Measurements from ENCODE around the gene RBM34. TPM values are rescaled to one million over a fixed set of nuclear protein-coding genes. Genes with fewer than 3 reads are reported as not detected.
"Not testable (repeated sequence)": the region's sequence is repeated elsewhere in the genome, so short reads cannot be mapped to it uniquely, and the experiment has no call there.

RBM34 gene
- total RNA-seq, 1 donor from 2014 or later = 68.4 TPM

DNA sequence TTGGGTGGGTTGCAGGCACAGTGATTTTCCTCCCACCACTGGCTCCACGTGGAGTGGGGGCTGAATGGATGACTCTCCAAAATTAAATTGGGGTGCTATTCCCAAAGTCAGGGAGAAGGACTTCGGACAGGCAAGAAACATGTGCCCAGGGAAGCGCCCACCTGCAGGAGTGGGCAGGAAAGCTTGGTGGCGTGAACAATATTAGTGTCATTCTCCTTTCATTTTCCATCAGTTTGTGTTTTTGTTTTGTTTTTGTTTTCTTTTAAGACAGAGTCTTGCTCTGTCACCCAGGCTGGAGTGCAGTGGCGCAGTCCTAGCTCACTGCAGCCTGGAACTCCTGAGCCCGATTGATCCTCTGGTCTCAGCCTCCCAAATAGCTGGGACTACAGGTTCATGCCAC is 62.5 kb downstream of the RBM34 start:
- H3K4me3 Mint-ChIP-seq (ENCODE audit: low read depth) = no peak overlapping the region

DNA sequence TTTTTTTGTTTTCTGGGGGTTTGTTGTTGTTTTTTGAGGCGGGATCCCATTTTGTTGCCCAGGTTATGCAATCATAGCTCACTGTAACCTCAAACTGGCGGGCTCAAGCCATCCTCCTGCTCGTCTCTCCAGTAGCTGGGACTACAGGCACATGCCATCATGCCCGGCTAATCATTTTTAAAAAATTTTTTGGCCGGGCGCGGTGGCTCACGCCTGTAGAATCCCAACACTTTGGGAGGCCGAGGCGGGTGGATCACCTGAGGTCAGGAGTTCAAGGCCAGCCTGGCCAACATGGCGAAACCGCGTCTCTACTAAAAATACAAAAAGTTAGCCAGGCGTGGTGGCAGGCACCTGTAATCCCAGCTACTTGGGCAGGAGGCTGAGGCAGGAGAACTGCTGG is 63.5 kb downstream of the RBM34 start:
- not testable (repeated sequence) for H3K4me1 Mint-ChIP-seq (ENCODE audit: low read depth); H3K36me3 Mint-ChIP-seq (ENCODE audit: insufficient read depth); H3K27me3 Mint-ChIP-seq; H3K9me3 Mint-ChIP-seq (ENCODE audit: low read depth); H3K27ac Mint-ChIP-seq; DNase-seq (ENCODE audit: low spot score, unreplicated experiment); H3K4me3 Mint-ChIP-seq (ENCODE audit: low read depth)

More for the DNA sequence above, 62.5 kb downstream of the RBM34 start:
- no peaks in the 10 kb centered on the region for H3K27me3 Mint-ChIP-seq
- H3K27ac Mint-ChIP-seq = no peak overlapping the region
- H3K4me1 Mint-ChIP-seq (ENCODE audit: low read depth) = peaks cover 4% of the 10 kb centered on the region
- TF ChIP-seq, protein P1, sequence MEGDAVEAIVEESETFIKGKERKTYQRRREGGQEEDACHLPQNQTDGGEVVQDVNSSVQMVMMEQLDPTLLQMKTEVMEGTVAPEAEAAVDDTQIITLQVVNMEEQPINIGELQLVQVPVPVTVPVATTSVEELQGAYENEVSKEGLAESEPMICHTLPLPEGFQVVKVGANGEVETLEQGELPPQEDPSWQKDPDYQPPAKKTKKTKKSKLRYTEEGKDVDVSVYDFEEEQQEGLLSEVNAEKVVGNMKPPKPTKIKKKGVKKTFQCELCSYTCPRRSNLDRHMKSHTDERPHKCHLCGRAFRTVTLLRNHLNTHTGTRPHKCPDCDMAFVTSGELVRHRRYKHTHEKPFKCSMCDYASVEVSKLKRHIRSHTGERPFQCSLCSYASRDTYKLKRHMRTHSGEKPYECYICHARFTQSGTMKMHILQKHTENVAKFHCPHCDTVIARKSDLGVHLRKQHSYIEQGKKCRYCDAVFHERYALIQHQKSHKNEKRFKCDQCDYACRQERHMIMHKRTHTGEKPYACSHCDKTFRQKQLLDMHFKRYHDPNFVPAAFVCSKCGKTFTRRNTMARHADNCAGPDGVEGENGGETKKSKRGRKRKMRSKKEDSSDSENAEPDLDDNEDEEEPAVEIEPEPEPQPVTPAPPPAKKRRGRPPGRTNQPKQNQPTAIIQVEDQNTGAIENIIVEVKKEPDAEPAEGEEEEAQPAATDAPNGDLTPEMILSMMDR (IDR thresholded peaks at IDR 0.05; ENCODE audit: unreplicated experiment) = no peak
- no peaks in the 10 kb centered on the region for H3K36me3 Mint-ChIP-seq (ENCODE audit: insufficient read depth)
- H3K9me3 Mint-ChIP-seq (ENCODE audit: low read depth) = no peaks in the 10 kb centered on the region
- no peak for DNase-seq (ENCODE audit: low spot score, unreplicated experiment)

DNA sequence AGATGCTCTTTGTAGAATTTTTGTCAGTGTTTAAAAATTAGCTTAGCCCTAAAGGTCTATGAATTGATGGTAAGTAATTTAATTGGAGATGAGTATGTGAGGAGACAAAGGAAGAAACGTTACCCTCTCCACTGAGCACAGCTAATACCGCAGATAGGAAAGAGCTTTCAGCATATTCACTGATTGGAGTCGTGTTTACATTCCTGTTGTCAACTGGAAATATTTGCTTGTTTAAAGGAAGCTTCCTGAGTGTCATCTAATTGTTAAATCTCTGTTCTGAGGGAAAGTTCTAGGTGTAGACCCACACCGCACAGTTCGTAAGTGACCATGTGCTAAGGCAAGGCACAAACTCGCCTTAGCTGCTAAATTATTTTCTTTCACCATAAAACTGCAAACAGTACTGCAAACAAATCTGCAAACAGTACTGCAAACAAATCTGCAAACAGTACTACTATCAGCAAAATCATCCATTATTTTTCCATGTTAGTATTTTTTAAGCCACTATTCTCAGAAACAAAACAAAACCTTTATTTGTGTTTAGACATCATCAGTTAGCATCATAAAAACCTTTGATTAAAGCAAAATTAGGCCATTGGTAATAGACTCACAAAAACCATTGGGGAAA is 65.0 kb downstream of the RBM34 start:
- no peak for DNase-seq (ENCODE audit: low spot score, unreplicated experiment)
- no peak overlapping the region for H3K27ac Mint-ChIP-seq
- TF ChIP-seq, protein P1 (IDR thresholded peaks at IDR 0.05; ENCODE audit: unreplicated experiment) = no peak
- no peaks in the 10 kb centered on the region for H3K27me3 Mint-ChIP-seq
- no peaks in the 10 kb centered on the region for H3K36me3 Mint-ChIP-seq (ENCODE audit: insufficient read depth)
- H3K4me3 Mint-ChIP-seq (ENCODE audit: low read depth) = no peak overlapping the region
- H3K4me1 Mint-ChIP-seq (ENCODE audit: low read depth) = peaks cover 6% of the 10 kb centered on the region
- no peaks in the 10 kb centered on the region for H3K9me3 Mint-ChIP-seq (ENCODE audit: low read depth)

DNA sequence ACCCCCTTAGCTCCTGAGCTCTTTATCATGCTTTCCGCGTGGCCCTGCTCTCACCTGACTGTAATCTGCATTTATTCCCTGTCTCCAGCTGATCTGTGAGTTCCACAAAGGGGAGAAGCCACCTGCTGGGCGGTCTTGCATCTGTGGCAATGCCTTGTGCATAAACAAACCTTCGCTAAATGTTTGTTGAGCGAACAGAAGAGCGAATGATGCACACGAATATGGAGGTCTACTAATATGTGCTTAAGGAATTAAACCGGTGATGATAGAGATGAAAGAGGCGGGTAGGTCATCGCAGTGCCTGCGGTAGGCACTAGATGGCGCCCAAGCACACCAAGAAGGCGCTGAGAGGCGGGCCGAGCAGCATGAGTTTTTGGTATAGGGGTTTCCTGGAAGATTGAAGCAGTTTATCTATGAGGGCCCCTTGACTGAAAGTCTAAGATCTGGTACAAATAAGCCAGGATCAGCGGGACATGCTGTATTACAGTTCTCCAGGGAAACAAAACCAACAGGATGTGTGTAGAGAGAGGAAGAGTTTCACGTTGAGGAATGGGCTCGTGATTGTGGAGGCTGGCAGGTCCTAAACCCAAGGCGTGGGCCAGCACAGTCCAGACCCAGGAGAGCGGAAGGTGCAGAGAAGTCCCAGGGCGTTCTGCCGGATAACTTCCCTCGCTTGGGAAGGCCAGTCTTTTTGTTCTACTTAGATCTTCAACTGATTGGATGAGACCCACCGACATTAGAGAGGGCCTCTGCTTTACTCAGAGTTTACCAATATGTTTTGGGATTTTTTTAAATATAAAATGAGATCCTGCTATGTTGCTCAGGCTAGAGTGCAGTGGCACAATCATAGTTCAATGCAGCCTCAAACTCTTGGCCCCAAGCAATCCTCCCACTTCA is 67.1 kb downstream of the RBM34 start:
- no peak overlapping the region for H3K4me3 Mint-ChIP-seq (ENCODE audit: low read depth)

DNA sequence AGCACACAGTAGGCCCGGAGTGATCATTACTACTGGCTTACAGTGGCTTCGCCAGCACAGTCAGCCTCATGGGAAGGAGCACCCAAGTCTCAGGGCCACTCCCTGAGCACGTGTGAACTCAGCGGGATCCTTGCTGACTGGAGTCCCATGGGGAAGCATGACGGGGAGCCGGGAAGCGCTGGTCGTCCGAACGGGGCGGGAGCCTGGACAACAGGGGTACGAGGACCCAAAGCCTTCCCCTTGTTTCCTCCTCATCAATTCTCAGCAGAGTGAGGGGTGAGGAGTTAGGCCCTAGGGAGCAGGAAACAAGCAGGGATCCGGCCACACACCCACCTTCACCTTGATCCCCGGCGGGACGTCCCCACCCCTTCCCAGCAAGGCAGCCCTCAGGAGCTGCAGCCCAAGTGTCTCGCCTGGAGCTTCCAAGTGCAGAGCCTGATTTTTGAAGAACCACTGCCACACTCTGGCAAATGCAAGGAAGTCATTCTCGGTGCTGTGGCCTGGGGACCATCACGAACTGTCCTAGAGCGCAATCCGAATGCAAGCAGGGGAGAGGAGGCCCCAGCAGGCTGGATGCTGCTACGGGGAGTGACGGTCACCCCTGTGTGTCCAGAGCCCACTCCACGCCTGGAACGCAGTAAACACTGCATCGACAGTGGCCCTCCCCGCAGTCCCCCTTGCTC is 67.9 kb downstream of the RBM34 start:
- H3K4me3 Mint-ChIP-seq (ENCODE audit: low read depth) = no peak overlapping the region
- H3K27ac Mint-ChIP-seq = no peak overlapping the region
- peaks cover 18% of the 10 kb centered on the region for H3K4me1 Mint-ChIP-seq (ENCODE audit: low read depth)
- TF ChIP-seq, protein P1 (IDR thresholded peaks at IDR 0.05; ENCODE audit: unreplicated experiment) = no peak
- H3K27me3 Mint-ChIP-seq = no peaks in the 10 kb centered on the region
- no peaks in the 10 kb centered on the region for H3K9me3 Mint-ChIP-seq (ENCODE audit: low read depth)
- peak; percentile 40 for DNase-seq (ENCODE audit: low spot score, unreplicated experiment)
- H3K36me3 Mint-ChIP-seq (ENCODE audit: insufficient read depth) = no peaks in the 10 kb centered on the region

More for the DNA sequence above, 67.1 kb downstream of the RBM34 start:
- Mint-ChIP-seq H3K9me3 (ENCODE audit: low read depth) (no peaks in the 10 kb centered on the region), H3K27ac (peak overlapping the region; percentile 50), H3K36me3 (ENCODE audit: insufficient read depth) (no peaks in the 10 kb centered on the region), H3K4me1 (ENCODE audit: low read depth) (peaks cover 18% of the 10 kb centered on the region), H3K27me3 (no peaks in the 10 kb centered on the region)
- peak; percentile 69 for DNase-seq (ENCODE audit: low spot score, unreplicated experiment)
- TF ChIP-seq, protein P1 (IDR thresholded peaks at IDR 0.05; ENCODE audit: unreplicated experiment) = peak; percentile 87

DNA sequence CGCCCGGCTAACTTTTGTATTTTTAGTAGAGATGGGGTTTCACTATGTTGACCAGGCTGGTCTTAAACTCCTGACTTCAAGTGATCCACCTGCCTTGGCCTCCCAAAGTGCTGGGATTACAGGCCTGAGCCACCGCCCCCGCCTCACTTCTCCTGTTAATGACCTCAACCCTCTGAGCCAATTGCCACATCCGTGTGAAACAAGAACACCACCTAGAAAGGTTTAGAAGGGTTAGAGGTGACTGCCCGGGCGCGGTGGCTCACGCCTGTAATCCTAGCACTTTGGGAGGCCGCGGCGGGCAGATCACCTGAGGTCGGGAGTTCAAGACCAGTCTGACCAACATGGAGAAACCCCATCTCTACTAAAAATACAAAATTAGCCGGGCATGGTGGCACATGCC is 68.6 kb downstream of the RBM34 start:
- H3K27me3 Mint-ChIP-seq; H3K9me3 Mint-ChIP-seq (ENCODE audit: low read depth); H3K4me3 Mint-ChIP-seq (ENCODE audit: low read depth); H3K27ac Mint-ChIP-seq; DNase-seq (ENCODE audit: low spot score, unreplicated experiment); H3K36me3 Mint-ChIP-seq (ENCODE audit: insufficient read depth): not testable (repeated sequence)
- H3K4me1 Mint-ChIP-seq (ENCODE audit: low read depth) = peaks cover 18% of the 10 kb centered on the region

DNA sequence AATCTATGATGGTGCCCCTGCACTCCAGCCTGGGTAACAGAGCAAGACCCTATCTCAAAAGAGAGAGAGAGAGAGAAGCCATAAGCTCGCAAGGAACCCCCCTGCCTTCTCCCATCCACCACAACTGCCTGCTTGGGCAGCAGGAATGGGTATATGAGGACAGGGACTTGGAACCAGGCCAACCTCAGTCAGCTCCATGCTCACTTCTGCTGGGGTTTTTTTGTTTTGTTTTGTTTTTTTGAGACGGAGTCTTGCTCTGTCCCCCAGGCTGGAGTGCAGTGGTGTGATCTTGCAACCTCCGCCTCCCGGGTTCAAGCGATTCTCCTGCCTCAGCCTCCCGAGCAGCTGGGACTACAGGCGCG is 69.0 kb downstream of the RBM34 start:
- H3K4me1 Mint-ChIP-seq (ENCODE audit: low read depth) = peaks cover 18% of the 10 kb centered on the region
- H3K27me3 Mint-ChIP-seq; H3K36me3 Mint-ChIP-seq (ENCODE audit: insufficient read depth); DNase-seq (ENCODE audit: low spot score, unreplicated experiment); H3K9me3 Mint-ChIP-seq (ENCODE audit: low read depth); H3K4me3 Mint-ChIP-seq (ENCODE audit: low read depth); H3K27ac Mint-ChIP-seq: not testable (repeated sequence)

DNA sequence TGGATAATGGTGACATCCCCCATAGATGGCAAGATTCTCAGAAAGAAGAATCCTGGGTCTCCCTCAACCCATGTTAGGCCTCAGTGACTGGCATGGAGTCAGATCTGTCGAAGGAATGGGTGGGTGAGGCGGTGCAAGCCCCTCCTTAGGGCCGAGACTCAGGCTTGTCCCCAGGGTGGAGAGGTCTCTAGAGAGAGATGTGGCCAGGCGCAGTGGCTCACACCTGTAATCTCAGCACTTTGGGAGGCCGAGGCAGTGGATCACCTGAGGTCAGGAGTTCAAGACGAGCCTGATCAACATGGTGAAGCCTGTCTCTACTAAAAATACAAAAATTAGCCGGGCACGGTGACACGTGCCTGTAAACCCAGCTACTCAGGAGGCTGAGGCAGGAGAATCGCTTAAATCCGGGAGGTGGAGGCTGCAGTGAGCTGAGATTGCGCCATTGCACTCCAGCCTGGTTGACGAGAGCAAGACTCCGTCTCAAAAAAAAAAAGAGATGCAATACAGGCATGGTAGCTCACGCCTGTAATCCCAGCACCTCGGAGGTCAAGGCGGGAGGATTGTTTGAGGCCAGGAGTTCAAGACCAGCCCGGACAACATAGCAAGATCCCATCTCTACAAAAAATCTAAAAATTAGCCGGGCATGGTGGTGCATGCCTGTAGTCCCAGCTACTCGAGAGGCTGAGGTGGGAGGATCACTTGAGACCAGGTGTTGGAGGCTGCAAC is 69.6 kb downstream of the RBM34 start:
- not testable (repeated sequence) for H3K27ac Mint-ChIP-seq; H3K9me3 Mint-ChIP-seq (ENCODE audit: low read depth); H3K36me3 Mint-ChIP-seq (ENCODE audit: insufficient read depth); H3K4me3 Mint-ChIP-seq (ENCODE audit: low read depth); H3K27me3 Mint-ChIP-seq; DNase-seq (ENCODE audit: low spot score, unreplicated experiment)
- peaks cover 18% of the 10 kb centered on the region for H3K4me1 Mint-ChIP-seq (ENCODE audit: low read depth)
